ENCODE results near the gene KDELR3. TPM values are rescaled to one million over a fixed set of nuclear protein-coding genes. Genes with fewer than 3 reads are reported as not detected.

The KDELR3 gene
- polyA plus RNA-seq, 3 donors from 2014 or later = 0.56 TPM; not detected in 2

DNA sequence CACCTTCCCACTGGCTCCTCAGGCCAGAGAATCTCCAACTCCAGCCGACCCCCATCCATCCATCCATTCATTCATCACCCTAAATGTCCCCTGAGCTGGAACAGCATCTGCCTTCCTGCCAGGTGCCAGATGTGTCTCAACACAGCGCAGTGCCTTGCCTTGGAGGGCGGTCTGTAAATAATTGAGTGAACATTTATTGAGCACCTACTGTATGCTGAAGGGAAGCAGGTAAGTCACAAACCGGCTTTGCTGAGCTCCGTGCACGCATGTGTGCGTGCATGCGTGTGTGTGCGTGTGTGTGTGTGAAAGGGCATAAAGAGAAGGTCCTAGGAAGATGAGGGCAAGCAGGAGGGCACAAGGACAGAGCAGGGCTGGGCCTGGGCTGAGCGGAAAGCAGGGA, 23.1 kb upstream of the KDELR3 start:
- DNase-seq = no peak
- no peak overlapping the region for H3K27ac Mint-ChIP-seq
- H3K4me1 Mint-ChIP-seq = no peaks in the 10 kb centered on the region
- H3K4me3 Mint-ChIP-seq = no peak overlapping the region
- H3K9me3 Mint-ChIP-seq = no peaks in the 10 kb centered on the region
- peaks cover 2 to 11% (median 2%) of the 10 kb centered on the region in 3 donors for H3K27me3 Mint-ChIP-seq (ENCODE audit: low read depth in 3 of 3)
- no peaks in the 10 kb centered on the region for H3K36me3 Mint-ChIP-seq

DNA sequence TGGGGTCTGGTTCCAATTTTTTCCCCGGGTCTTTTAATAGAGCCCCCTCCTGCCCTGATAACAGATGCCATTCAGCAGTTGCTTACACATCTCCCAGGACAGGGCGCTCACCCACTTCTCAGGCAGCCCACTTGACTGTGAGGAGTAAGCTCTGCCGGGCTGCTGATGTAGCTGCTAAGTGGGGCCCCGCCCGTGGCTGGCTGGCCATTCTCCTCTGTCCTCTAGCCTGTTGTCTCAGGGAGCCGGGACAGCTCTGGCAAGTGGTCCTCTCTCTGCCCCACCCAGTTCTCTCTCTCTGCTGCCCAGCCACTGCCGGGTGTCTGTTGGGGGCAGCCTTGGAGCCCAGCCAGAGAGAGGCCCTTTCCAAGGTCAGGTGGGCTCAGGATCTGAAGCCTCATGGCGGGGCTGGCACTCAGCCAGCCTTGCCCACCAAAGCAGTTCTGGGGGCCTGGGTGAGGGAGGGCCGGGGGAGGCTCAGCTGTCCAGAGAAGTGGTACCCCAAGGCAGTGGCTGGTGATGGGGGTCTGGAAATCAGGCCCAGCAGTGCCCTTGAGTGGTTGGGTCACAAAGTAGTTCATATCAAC, 21.8 kb upstream of the KDELR3 start:
- H3K9me3 Mint-ChIP-seq = no peaks in the 10 kb centered on the region
- no peaks in the 10 kb centered on the region for H3K4me1 Mint-ChIP-seq
- DNase-seq = no peak
- no peak overlapping the region for H3K27ac Mint-ChIP-seq
- H3K4me3 Mint-ChIP-seq = no peak overlapping the region
- H3K27me3 Mint-ChIP-seq (ENCODE audit: low read depth in 3 of 3) = peaks cover 4 to 11% (median 6%) of the 10 kb centered on the region in 3 donors
- no peaks in the 10 kb centered on the region for H3K36me3 Mint-ChIP-seq

DNA sequence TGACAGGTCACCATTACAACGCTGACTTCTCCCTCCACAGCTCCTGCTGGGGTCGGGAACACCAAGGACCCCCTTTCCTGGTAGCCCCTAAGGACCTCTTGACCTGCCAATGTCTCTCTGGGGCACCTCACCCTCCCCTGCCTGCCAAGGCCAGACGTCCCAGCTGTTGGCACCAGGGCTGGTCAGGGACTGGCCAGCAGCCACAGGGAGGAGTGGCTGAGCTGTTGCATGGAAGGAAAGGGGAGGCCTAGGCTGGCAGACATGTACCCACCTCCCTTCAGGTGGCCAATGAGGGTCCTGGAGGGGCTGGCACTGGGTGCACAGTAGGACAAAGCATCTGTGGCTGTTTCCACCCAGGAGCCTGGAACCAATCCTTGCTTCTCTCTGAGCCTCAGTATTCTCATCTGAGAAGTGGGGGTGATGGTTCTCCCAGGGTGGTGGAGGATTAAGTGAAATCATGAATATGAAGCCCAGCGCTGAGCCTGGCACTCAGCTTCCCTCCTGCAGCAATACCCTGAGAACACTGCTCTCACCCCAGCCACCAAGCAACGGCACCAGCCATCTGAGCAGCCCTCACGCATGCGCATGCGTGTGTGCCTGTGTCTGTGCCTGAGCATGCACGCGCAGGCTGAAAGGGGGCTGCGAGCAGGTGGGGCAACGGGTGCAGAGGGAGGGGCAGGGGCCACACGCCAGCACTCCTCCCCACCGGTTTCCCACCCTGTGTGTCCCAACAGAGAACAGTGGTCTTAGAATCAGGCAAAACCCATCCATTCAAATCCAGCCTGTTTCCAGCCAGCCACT, 18.8 kb upstream of the KDELR3 start:
- no peak for DNase-seq
- Mint-ChIP-seq H3K27me3 (ENCODE audit: low read depth in 3 of 3) (peaks cover 18 to 22% (median 19%) of the 10 kb centered on the region in 3 donors), H3K36me3 (no peaks in the 10 kb centered on the region), H3K4me3 (no peak overlapping the region), H3K9me3 (no peaks in the 10 kb centered on the region), H3K4me1 (no peaks in the 10 kb centered on the region), H3K27ac (no peak overlapping the region)

DNA sequence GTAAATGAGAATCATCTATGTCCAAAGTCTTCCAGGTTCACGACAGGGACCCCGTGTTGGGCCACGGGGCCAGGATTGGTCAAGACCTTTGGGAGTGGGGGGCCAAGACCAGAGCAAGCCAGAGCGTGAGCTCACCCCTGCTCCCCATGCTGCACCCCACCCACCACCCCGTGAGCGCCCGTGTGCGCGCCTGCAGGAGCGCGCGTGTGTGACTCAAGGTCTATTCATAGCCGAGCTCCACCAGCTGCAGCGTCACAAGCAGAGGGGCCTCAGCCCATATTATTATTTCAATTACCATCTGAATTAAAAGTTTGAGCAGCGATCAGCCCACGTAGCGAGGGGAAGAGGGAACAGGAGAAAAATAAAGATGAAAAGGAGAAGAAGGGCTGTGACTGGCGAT, 18.1 kb upstream of the KDELR3 start:
- DNase-seq = no peak
- Mint-ChIP-seq H3K36me3 (no peaks in the 10 kb centered on the region), H3K27ac (no peak overlapping the region), H3K4me3 (no peak overlapping the region), H3K9me3 (no peaks in the 10 kb centered on the region), H3K27me3 (ENCODE audit: low read depth in 3 of 3) (peaks cover 20 to 24% (median 24%) of the 10 kb centered on the region in 3 donors), H3K4me1 (peaks cover 0 to 4% of the 10 kb centered on the region in 2 donors)

DNA sequence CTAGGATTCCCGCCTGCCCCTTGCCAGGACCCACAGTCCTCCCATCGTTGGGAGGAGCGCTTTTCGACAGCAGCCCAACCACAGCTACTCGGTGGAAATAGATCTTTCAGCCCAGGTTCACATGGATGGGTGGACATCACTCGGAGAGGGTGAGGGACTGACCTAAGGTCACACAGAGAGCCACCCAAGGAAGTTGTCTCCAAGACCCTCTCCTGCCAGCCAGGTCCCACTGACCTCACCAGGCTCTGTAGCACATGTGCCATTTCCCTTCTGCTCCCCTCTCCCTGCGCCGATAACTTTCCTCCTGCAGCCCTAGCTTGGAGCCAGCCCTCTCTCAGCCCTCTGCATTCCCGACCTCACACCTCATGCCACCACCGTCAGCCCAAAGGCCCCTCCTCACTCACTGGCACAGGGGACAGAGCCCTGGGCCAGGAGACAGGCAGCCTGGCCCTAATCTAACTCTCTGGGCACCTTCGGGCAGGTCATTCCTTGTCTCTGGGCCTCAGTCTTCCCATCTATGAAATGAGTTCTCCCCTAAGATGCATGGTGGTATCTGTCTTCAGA, 17.6 kb upstream of the KDELR3 start:
- DNase-seq = no peak
- peaks cover 0 to 4% of the 10 kb centered on the region in 2 donors for H3K4me1 Mint-ChIP-seq
- no peaks in the 10 kb centered on the region for H3K9me3 Mint-ChIP-seq
- H3K4me3 Mint-ChIP-seq = no peak overlapping the region
- H3K36me3 Mint-ChIP-seq = no peaks in the 10 kb centered on the region
- peaks cover 20 to 23% (median 22%) of the 10 kb centered on the region in 3 donors for H3K27me3 Mint-ChIP-seq (ENCODE audit: low read depth in 3 of 3)
- no peak overlapping the region for H3K27ac Mint-ChIP-seq

DNA sequence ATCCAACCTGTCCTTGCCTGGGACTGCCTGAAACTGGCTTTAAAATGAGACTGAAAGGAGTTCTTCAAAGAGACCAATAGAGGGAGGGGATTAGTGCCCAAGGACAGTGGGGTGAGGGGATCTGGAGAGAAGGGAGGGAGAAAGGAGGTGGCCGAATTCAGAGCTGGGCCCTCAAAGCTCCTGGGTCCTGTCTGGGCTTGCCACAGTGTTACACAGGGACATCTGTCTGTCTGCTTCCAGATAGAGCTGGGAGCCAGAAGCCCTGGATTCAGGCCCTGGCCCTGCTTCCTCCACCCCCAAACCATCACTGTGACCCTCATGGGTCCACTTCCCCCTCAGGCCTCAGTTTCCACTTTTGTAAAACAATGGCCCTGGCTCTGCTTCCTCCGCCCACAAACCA, 16.5 kb upstream of the KDELR3 start:
- no peak overlapping the region for H3K4me3 Mint-ChIP-seq
- no peaks in the 10 kb centered on the region for H3K36me3 Mint-ChIP-seq
- peaks cover 0 to 6% of the 10 kb centered on the region in 2 donors for H3K4me1 Mint-ChIP-seq
- no peaks in the 10 kb centered on the region for H3K9me3 Mint-ChIP-seq
- peaks cover 22 to 25% (median 25%) of the 10 kb centered on the region in 3 donors for H3K27me3 Mint-ChIP-seq (ENCODE audit: low read depth in 3 of 3)
- H3K27ac Mint-ChIP-seq = no peak overlapping the region
- no peak for DNase-seq

DNA sequence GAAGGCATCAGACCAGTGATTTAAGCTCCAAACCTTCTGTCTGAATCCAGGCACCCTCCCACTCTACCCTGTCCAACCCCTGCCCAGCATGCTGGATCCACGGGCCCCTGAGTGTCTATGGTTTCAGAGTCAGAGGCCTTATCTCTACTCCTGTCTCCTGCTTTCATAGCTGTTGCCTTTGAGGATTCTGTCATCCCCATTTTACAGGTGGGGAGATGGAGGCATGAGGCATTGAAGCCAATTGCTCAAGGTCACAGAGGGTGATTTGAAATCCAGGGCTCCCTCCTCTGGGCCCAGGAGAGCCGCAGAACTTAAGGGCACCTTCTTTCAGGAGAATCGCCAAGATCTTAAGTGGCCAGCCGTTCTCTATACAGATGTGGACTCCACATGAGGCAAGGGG, 16.0 kb upstream of the KDELR3 start:
- DNase-seq = no peak
- no peak overlapping the region for H3K27ac Mint-ChIP-seq
- peaks cover 25 to 30% (median 30%) of the 10 kb centered on the region in 3 donors for H3K27me3 Mint-ChIP-seq (ENCODE audit: low read depth in 3 of 3)
- no peaks in the 10 kb centered on the region for H3K9me3 Mint-ChIP-seq
- no peaks in the 10 kb centered on the region for H3K36me3 Mint-ChIP-seq
- peaks cover 0 to 10% of the 10 kb centered on the region in 2 donors for H3K4me1 Mint-ChIP-seq
- H3K4me3 Mint-ChIP-seq = no peak overlapping the region

DNA sequence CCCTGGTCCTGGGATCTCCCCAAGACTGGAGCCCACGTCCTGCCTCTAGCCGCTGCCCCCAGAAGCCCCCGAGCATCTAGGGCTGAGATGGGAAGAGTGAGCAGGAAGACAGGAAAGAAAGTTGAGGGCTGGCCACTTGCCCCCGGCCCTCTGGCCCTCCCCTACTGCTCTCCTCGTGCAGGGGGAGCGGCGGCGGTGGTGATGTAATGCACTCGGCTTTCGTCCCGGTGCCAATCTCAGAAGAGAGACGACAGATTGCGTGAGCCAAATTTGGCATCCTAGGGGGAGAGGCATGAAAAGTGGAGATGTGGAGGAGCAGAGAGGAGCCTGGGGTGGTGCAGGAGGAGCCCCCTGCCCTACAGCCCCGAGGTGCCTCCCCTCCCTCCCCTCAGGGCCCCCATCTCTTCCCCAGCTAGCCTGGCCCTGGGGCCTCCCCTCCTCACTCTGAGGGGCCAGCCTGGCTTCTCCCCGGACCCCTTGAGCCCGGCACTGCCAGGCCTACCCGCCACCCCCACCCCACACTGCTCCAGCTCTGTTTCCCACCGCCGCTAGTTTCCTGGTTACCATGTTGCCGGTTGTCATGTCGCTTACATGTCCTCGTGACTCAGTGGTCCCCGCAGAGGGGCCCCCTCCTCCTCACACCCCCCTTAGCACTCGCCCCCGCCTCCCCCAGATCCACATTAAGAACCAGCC, 15.4 kb upstream of the KDELR3 start:
- no peak for DNase-seq
- Mint-ChIP-seq H3K27me3 (ENCODE audit: low read depth in 3 of 3) (peaks cover 25 to 36% (median 33%) of the 10 kb centered on the region in 3 donors), H3K9me3 (no peaks in the 10 kb centered on the region), H3K27ac (no peak overlapping the region), H3K4me1 (peaks cover 0 to 12% of the 10 kb centered on the region in 2 donors), H3K36me3 (no peaks in the 10 kb centered on the region), H3K4me3 (no peak overlapping the region)

DNA sequence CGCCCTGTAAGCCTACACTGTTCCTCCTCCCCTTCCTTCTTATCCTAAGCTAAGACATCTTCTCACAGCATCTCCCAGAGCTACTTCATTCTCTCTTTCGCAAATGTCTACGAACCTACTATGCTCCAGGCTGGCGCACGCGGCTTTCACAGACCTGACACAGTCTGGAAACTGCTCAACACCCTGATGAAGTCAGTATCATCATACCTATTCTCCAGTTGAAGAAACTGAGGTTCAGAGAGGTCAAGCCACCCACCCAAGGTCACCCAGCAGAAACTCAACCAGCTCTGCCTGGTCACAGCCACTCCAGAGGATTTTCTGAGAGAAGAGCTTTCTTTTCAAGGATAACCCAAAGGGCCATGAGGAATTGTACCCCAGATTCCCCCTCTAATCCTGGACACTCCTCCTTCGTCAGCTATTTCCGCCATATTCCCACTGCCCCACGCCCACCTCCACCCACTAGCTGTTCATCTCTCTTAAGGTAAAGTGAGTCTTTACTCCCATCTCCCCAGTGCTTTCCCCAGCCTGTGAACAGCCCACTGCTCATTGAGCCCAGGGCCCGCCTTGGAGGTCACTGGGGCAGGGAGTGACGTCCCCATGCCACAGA, 14.7 kb upstream of the KDELR3 start:
- Mint-ChIP-seq H3K27ac (no peak overlapping the region), H3K4me3 (peak overlapping the region in 1 of 5 donors; percentile 33), H3K9me3 (no peaks in the 10 kb centered on the region), H3K36me3 (no peaks in the 10 kb centered on the region), H3K27me3 (ENCODE audit: low read depth in 3 of 3) (peaks cover 25 to 39% (median 34%) of the 10 kb centered on the region in 3 donors), H3K4me1 (peaks cover 0 to 12% of the 10 kb centered on the region in 2 donors)
- no peak for DNase-seq

DNA sequence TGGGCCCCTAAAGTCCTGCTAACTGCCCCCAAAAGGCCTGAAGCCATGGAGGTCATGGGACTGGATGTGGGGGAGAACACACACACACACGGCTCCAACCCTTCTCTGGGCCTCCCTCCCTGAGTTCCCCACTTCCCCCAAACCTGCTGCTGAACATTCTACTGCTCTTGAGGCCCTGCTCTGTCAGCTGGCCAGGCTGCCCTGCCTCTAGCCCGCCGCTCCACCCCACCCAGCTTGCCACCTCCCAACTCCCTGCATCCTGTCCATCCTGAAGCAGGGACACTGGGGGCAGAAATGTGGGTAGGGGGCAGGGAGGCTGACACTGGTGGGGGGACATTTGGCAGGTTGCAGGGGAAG, 13.9 kb upstream of the KDELR3 start:
- DNase-seq = no peak
- peak overlapping the region in 3 of 5 donors; percentile 18 to 80 (median 30) for H3K4me3 Mint-ChIP-seq
- H3K9me3 Mint-ChIP-seq = no peaks in the 10 kb centered on the region
- no peak overlapping the region for H3K27ac Mint-ChIP-seq
- peaks cover 27 to 44% (median 34%) of the 10 kb centered on the region in 3 donors for H3K27me3 Mint-ChIP-seq (ENCODE audit: low read depth in 3 of 3)
- peaks cover 0 to 12% of the 10 kb centered on the region in 2 donors for H3K4me1 Mint-ChIP-seq
- no peaks in the 10 kb centered on the region for H3K36me3 Mint-ChIP-seq

DNA sequence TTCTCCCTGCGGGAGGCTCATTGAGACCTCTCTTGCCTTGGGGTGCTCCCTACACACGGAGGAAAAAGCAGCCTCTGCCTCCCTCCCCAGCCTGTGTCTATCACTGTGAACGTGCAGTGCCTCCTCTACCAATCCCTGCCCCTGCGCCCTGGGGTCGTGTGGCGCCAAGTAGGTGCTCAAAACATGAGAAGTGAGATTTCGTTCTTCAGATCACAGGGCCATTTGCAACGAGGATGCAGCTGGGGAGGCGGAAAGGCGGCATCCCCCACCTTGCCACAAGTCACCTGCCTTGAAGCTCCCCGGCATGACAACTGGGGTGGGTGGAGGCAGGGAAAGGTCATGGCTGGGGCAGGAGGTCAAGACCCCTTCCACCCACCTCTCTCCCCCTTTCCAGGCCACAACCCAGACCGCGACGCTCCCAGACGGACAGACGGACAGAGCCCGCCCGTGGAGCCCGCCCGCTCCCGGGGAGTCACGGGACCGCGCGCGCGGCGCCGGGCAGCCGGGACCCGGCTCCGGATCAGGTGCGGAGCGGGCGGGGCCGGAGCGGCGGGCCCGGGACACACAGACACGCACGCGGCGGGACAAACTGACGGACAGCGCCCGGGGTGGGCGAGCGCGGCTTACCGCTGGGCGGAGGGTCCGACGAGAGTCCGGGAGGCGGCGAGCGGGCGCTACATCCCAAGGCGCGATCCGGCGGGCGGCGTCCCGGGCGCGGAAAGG, 13.4 kb upstream of the KDELR3 start:
- no peaks in the 10 kb centered on the region for H3K36me3 Mint-ChIP-seq
- H3K4me1 Mint-ChIP-seq = peaks cover 0 to 12% of the 10 kb centered on the region in 2 donors
- H3K27me3 Mint-ChIP-seq (ENCODE audit: low read depth in 3 of 3) = peaks cover 29 to 48% (median 38%) of the 10 kb centered on the region in 3 donors
- peak overlapping the region in 4 of 5 donors; percentile 61 to 80 (median 75) for H3K4me3 Mint-ChIP-seq
- no peaks in the 10 kb centered on the region for H3K9me3 Mint-ChIP-seq
- no peak for DNase-seq
- H3K27ac Mint-ChIP-seq = no peak overlapping the region

DNA sequence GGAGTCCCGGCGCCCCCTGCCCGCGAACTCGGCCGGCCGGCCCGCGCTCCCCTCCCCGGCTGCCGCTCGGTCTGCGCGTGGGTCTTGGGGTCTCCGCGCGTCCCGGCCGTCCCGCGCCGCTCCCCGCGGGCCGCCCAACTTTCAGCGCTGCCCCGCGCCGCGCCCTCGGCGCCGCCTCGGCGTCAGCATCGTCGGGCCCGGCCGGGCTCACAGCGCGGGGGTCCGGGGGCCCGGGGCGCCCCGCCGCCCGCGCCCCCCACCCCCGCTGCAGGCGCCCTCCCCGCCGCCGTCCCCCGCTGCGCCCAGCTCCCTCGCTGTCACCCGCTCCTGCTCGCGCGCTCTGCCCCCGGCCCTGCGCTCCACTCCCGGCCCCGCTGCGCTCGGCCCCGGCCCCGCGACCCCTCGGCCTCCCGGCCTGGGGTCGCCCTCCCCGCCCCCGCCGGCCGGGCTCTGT, 12.8 kb upstream of the KDELR3 start, which contains the start of gene KCNJ4:
KCNJ4 (minus strand) TSS at position 124 of the 454 bp plus-strand sequence. CDS start 27,067 bp downstream, outside the sequence.
- H3K27me3 Mint-ChIP-seq (ENCODE audit: low read depth in 3 of 3) = peaks cover 29 to 48% (median 38%) of the 10 kb centered on the region in 3 donors

More for the DNA sequence above, 12.8 kb upstream of the KDELR3 start, which contains the start of gene KCNJ4:
- peak within 1 kb of the TSS; percentile 44 to 80 (median 75) for H3K4me3 Mint-ChIP-seq
- no peaks in the 10 kb centered on the region for H3K9me3 Mint-ChIP-seq
- H3K27ac Mint-ChIP-seq = no peak within 1 kb of the TSS
- no peaks in the 10 kb centered on the region for H3K36me3 Mint-ChIP-seq
- peaks cover 0 to 12% of the 10 kb centered on the region in 2 donors for H3K4me1 Mint-ChIP-seq
- DNase-seq = no peak
